ENCODE data around the gene C6orf89.

Gene C6orf89

DNA sequence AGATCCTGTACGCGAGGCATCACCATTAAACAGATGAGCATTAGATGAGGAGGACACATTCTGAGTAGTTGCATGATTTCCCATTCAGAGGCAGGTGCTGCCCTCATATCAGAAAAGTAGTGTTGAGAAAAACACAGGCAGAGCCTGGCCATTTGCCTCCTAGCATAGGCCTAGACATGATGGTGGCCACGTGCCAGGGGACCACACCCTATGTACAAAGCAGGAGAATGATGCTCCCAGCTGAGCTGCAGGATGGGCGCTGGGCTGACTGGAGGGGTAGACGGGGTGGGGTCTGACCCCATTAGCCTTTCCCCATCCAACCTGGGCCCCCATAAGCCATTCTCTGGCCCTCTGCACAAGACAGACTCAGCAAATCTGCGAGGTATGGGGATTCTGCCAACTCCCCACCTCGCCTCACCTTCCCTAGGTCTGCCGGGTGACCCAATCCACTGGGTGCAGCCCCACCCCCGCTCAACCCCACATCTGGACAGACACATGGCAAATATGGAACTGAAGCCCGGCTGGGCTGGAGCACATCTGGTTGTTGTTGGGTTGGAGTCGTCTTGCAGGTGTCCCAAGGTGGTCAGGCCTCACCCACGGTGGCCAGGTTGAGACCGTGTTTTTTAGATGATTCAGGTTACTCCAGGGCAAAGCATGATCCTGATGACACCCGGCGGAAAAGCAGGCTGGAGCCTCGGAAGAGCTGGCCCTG, 82.7 kb downstream of the C6orf89 start:
- no peak for ATAC-seq
- DNase-seq = no peak

DNA sequence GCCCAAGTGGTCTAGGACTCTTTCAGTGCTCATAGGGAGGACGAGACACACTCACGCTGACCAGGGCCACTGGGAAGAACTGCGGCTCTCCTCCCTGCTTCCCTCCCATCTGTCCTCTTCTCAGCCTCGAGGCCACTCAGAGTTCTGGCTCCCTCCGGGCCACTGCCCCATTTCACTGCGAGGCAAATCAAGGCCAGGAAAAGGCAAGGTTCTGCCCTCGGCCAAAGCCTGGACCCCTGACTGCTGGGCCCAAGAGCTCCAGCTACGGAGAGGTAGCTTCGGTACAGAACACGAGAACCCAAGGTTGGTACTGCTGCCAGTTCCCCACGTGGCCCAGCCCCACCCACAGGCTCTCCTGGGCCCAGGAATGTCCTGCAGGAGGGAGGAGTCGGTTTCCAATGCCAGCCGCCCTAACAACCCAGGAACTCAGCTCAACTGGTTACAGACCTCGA, 83.5 kb downstream of the C6orf89 start:
- DNase-seq (no peak), ATAC-seq (no peak)

- ATAC-seq (no peak), DNase-seq (no peak)
These were observed 84.5 kb downstream of the C6orf89 start for GRCh38 chr6:36969988-36970891.

- DNase-seq (no peak), ATAC-seq (no peak)
These were observed 85.4 kb downstream of the C6orf89 start for GRCh38 chr6:36970892-36971842.

GRCh38 chr6:36971921-36972673, 86.3 kb downstream of the C6orf89 start:
- DNase-seq (no peak), ATAC-seq (no peak)

DNA sequence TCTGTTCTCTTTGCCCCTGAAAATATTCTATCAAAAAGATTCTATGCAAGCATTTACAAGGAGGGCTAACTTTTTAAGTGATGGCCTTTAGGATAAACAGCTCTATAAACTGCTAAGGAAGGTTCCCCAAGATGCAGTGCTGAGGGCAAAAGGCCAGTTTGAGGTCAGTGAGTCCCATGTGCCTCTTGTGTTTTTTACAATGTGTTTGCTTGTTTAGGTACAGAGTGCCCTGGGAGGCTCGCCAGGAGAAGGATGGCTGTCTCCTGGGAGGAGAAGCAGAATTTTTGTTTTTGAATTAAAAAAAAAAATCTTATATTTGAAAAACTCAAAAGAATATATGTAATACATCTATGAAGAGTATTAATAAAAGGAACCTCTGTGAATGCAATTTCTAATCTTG, 87.4 kb downstream of the C6orf89 start:
- no peak for DNase-seq

GRCh38 chr6:36973647-36974046, 87.9 kb downstream of the C6orf89 start:
- DNase-seq = no peak
- no peak for ATAC-seq

More for the DNA sequence above, 87.4 kb downstream of the C6orf89 start:
- ATAC-seq = no peak

DNA sequence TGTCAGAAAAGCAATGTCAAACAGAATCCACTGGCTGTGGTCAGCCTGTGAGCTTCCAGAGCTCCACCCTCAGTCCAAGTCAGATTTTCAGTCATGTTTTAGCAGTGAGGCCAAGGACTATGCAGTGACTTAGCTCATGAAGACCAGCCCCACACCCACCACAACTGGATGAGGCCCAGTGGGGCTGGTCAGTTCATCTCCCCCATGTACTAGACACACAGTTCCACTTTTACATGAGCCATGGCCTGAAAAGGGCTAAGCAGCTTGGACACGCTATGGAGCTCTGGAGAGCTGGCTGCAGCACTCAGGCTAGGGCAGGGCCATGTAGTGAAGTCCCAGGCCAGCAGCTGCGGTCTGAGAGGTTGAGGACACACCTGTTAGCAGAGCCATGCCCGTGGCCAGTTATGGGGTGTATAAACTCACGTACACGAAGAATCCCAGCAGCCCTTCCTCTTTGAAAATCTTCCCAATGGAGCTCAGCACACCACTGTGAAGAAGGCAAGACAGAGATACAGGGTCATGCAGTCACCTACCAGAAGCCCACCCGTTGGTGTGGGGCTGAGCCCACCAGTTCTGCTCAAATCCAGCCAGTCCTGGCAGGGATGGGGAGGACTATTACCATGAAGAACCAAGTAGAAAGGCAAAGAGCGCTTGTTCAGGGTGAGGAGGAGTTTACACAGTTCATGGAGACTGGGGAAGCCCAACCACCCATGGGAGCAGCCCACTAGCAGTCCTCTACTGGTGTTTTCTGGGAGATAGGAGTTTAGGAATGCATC, 89.7 kb downstream of the C6orf89 start:
- ATAC-seq (no peak), DNase-seq (no peak)

- ATAC-seq (no peak), DNase-seq (no peak)
These were observed 90.2 kb downstream of the C6orf89 start for GRCh38 chr6:36976007-36976264.

GRCh38 chr6:36976509-36976908, 90.8 kb downstream of the C6orf89 start:
- ATAC-seq (no peak), DNase-seq (no peak)

DNA sequence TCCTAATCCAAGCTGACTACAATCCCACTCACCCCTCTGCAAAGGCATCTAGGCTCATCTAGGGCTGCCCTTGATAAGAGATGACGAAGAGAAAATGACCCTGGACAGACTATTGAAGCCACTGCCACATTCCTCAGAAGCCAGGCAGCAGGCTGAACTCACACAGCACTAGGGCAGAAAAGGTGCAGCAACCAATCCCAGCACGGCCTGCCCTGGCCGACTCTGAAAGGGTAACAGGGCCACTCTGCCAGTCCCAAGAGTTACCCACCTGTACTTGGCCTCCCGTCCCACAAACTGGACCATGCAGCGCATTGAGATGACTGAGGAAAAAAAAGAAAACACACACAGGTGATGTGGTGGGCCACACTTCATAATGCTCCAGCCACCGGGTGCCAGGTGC, 91.2 kb downstream of the C6orf89 start:
- ATAC-seq = no peak
- no peak for DNase-seq

- ATAC-seq = peak; percentile 25
- DNase-seq = no peak
These were observed 91.8 kb downstream of the C6orf89 start for GRCh38 chr6:36977470-36977941.

Measured in stimulated activated naive CD8-positive, alpha-beta T cell treated with anti-CD3 and anti-CD28 coated beads, Interleukin-15, Interleukin-2, amounts not matched to agents 100 U/mL and 50 U/mL, for 24 hours (primary cell).